MM.1S (cell line): ENCODE data around the gene NDUFS6.

ENCODE experiments used
- CTCF ChIP-seq: fragments of 300-600 bp; sonication (generic); IDR thresholded peaks from 2 replicates; pipeline ENCODE4 v1.5.1; 2016; ENCODE audit warnings: antibody characterized with exemption, low read length, mixed read lengths
- EZH2 ChIP-seq: fragments of 300-600 bp; sonication (generic); optimal IDR thresholded peaks from 2 replicates; pipeline ENCODE3; 2017; ENCODE audit warnings: low read depth, mild to moderate bottlenecking, antibody characterized with exemption, low read length, mixed read lengths

- TF ChIP-seq CTCF (no peak), EZH2 (no peak)
These were observed 41.0 kb upstream of the NDUFS6 start for GRCh38 chr5:1760231-1760630.
